ENCODE data around the gene PDLIM1.
"Not testable (repeated sequence)": the region's sequence is repeated elsewhere in the genome, so short reads cannot be mapped to it uniquely, and the experiment has no call there.

The PDLIM1 gene

GRCh38 chr10:95211606-95212279 is 79.1 kb downstream of the PDLIM1 start:
- no peak for DNase-seq (ENCODE audit: low read depth in 1 of 2, low spot score in 1 of 2)

- no peak for DNase-seq (ENCODE audit: low read depth in 1 of 2, low spot score in 1 of 2)
Observed at GRCh38 chr10:95209509-95210127, 81.2 kb downstream of the PDLIM1 start.

- DNase-seq (ENCODE audit: low read depth in 1 of 2, low spot score in 1 of 2) = no peak
Observed at GRCh38 chr10:95208702-95209391, 82.0 kb downstream of the PDLIM1 start.

GRCh38 chr10:95202865-95203264 is 87.9 kb downstream of the PDLIM1 start:
- DNase-seq (ENCODE audit: low read depth in 1 of 2, low spot score in 1 of 2) = not testable (repeated sequence)

GRCh38 chr10:95201736-95202135 is 89.1 kb downstream of the PDLIM1 start:
- no peak for DNase-seq (ENCODE audit: low read depth in 1 of 2, low spot score in 1 of 2)

GRCh38 chr10:95196046-95196445 is 94.8 kb downstream of the PDLIM1 start:
- DNase-seq (ENCODE audit: low read depth in 1 of 2, low spot score in 1 of 2) = no peak

- DNase-seq (ENCODE audit: low read depth in 1 of 2, low spot score in 1 of 2) = no peak
Observed at GRCh38 chr10:95193944-95194343, 96.9 kb downstream of the PDLIM1 start, which contains the start of gene ACSM6. Gene ACSM6 (plus strand): TSS chr10:95194238. CDS start chr10:95194486, 248 bp downstream.

- no peak for DNase-seq (ENCODE audit: low read depth in 1 of 2, low spot score in 1 of 2)
Observed at GRCh38 chr10:95188593-95188992, 102.2 kb downstream of the PDLIM1 start.

GRCh38 chr10:95187617-95188016 is 103.2 kb downstream of the PDLIM1 start:
- no peak for DNase-seq (ENCODE audit: low read depth in 1 of 2, low spot score in 1 of 2)
